ENCODE data around the gene ITGB7.
"Not testable (repeated sequence)": the region's sequence is repeated elsewhere in the genome, so short reads cannot be mapped to it uniquely, and the experiment has no call there.

The ITGB7 gene

GRCh38 chr12:53170215-53170614 is 36.8 kb downstream of the ITGB7 start:
- DNase-seq (ENCODE audit: low read depth) = no peak
- no peak overlapping the region for H3K4me3 ChIP-seq (ENCODE audit: low read length)
- no peak for TF ChIP-seq CTCF (conservative IDR thresholded peaks at IDR 0.05; ENCODE audit: low read length)

- H3K4me3 ChIP-seq (ENCODE audit: low read length) = no peak overlapping the region
- DNase-seq (ENCODE audit: low read depth) = no peak
- no peak for TF ChIP-seq CTCF (conservative IDR thresholded peaks at IDR 0.05; ENCODE audit: low read length)
Observed at GRCh38 chr12:53169644-53170043, 37.4 kb downstream of the ITGB7 start.

- H3K4me3 ChIP-seq (ENCODE audit: low read length) = no peak overlapping the region
- TF ChIP-seq CTCF (conservative IDR thresholded peaks at IDR 0.05; ENCODE audit: low read length) = no peak
- no peak for DNase-seq (ENCODE audit: low read depth)
Observed at GRCh38 chr12:53166837-53167236, 40.2 kb downstream of the ITGB7 start.

GRCh38 chr12:53163008-53163407 is 44.0 kb downstream of the ITGB7 start:
- not testable (repeated sequence) for DNase-seq (ENCODE audit: low read depth)

GRCh38 chr12:53161119-53161911 is 45.7 kb downstream of the ITGB7 start:
- no peak for TF ChIP-seq CTCF (conservative IDR thresholded peaks at IDR 0.05; ENCODE audit: low read length)
- no peak for DNase-seq (ENCODE audit: low read depth)
- no peak overlapping the region for H3K4me3 ChIP-seq (ENCODE audit: low read length)

More at GRCh38 chr12:53163008-53163407, 44.0 kb downstream of the ITGB7 start:
- H3K4me3 ChIP-seq (ENCODE audit: low read length) = not testable (repeated sequence)

- H3K4me3 ChIP-seq (ENCODE audit: low read length) = no peak overlapping the region
- no peak for TF ChIP-seq CTCF (conservative IDR thresholded peaks at IDR 0.05; ENCODE audit: low read length)
- DNase-seq (ENCODE audit: low read depth) = no peak
Observed at GRCh38 chr12:53160673-53161072, 46.4 kb downstream of the ITGB7 start.

- no peak overlapping the region for H3K4me3 ChIP-seq (ENCODE audit: low read length)
- TF ChIP-seq CTCF (conservative IDR thresholded peaks at IDR 0.05; ENCODE audit: low read length) = no peak
- DNase-seq (ENCODE audit: low read depth) = no peak
Observed at GRCh38 chr12:53160000-53160399, 47.1 kb downstream of the ITGB7 start.

All from AG10803 (cell line).